ENCODE results near the gene HMGN3. TPM values are rescaled to one million over a fixed set of nuclear protein-coding genes. Genes with fewer than 3 reads are reported as not detected.

HMGN3 gene
- total and polyA plus RNA-seq, 2 of the 13 experiments (the other 11 are each of a cell fraction or from before 2014, with no cell fraction given): 67.9 to 145 TPM

DNA sequence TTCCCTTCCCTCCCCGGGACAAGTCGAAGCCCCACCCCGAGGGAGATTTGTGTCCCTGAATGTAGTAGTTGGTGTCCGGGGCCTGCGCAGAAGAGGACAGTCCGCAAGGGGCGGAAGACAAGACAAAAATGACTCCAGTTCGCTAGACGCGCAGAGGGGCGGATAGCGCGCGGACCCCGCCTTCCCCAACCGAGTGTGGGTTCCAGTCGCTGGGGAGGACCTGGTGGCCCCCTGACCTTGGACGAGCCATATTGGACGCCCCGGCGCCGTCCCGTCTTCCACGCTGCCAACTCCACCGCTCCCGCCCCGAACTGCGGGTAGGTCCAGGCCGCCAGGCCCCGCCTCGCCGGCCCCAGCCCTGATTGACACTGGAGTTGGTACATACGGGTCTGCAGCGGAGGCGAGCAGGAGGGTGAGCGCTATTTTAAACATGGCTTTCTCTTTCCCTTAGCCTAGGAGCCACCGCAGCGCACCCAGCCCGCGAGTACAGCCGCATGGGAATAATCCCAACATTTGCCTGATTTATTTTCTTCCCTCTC is 802 bp downstream of the HMGN3 start:
- Histone ChIP-seq H3K4me2 (ENCODE audit: low read depth, low read length) (peak overlapping the region; percentile 81), H3K4me3 (replicated peaks in 1 of 3; ENCODE audit: insufficient read depth in 1 of 3, low read depth in 2 of 3, low read length in 3 of 3) (peak overlapping the region; percentile 61 to 79 (median 77)), H3K9ac (ENCODE audit: insufficient read depth, low read depth, low read length) (peak overlapping the region; percentile 75), H2AFZ (ENCODE audit: low read length) (peak overlapping the region; percentile 56), H3K79me2 (ENCODE audit: insufficient read depth, low read length) (peaks cover 48% of the 10 kb centered on the region), H3K4me1 (ENCODE audit: insufficient read depth, low read length) (peaks cover 21% of the 10 kb centered on the region), H3K36me3 (replicated peaks in 1 of 2; ENCODE audit: control insufficient read depth in 1 of 2, insufficient read depth in 2 of 2, low read length in 2 of 2) (no peaks in the 10 kb centered on the region), H3K27ac (ENCODE audit: extremely low read length, insufficient read depth, low read length) (peak overlapping the region; percentile 84), H4K20me1 (ENCODE audit: insufficient read depth, low read length) (no peaks in the 10 kb centered on the region), H3K27me3 (ENCODE audit: control insufficient read depth in 1 of 2, insufficient read depth in 2 of 2, low read length in 2 of 2) (no peaks in the 10 kb centered on the region), H3K9me3 (ENCODE audit: low read length) (no peaks in the 10 kb centered on the region)
- DNase-seq (ENCODE audit: low spot score): peak; percentile 84
- 1% methylated on average over 14 of the region's 41 CpGs for WGBS (ENCODE audit: low lambda C conversion rate)
- no TSS peak for BruUV-seq (replicated peaks)
- POLR2A ChIA-PET: no interaction called here
- in situ Hi-C loops (cut with HindIII; ENCODE audit: extremely low pct_ligation_motif_present, low pct_unique_long_range_greater_than_20kb) (no loop called here), intact Hi-C loops (cut with micrococcal nuclease; ENCODE audit: unreplicated experiment) (loop anchor here (2.0 to 10.0 kb wide), 5 partner anchors 155 to 389 kb away; partner anchors contain the start of genes IRAK1BP1 and PHIP)
- CTCF ChIA-PET (ENCODE audit: low intra/inter-chr PET ratio, low total read pairs): no interaction called here
- FAIRE-seq: peak; percentile 4
- ATAC-seq: peak; percentile 95
- 0 out of 2 replicates have a peak, but pooled peaks have one; percentile 29 for TF ChIP-seq BRD4 (CRISPR knock-in tag; IDR thresholded peaks at IDR 0.05)
- TF ChIP-seq ZNF546 (CRISPR knock-in tag; conservative IDR thresholded peaks at IDR 0.05): 0 out of 2 replicates have a peak, but pooled peaks have one; percentile 15
- no peak for TF ChIP-seq RFX3 (CRISPR knock-in tag; IDR thresholded peaks at IDR 0.05)
- peak; percentile 25; the same call in 1 of the 2 replicates for TF ChIP-seq MXD4 (CRISPR knock-in tag; IDR thresholded peaks at IDR 0.05)
- no peak for TF ChIP-seq CHD4 (IDR thresholded peaks at IDR 0.05; ENCODE audit: borderline replicate concordance, low read length)
- TF ChIP-seq ZNF572 (CRISPR knock-in tag; IDR thresholded peaks at IDR 0.05): no peak
- TF ChIP-seq SYNCRIP (IDR thresholded peaks at IDR 0.05; ENCODE audit: insufficient read depth, low read depth, low read length): no peak
- TF ChIP-seq ZNF317 (CRISPR knock-in tag; IDR thresholded peaks at IDR 0.05): 0 out of 2 replicates have a peak, but pooled peaks have one; percentile 56
- peak; percentile 79 for TF ChIP-seq SNAI1 (CRISPR knock-in tag; IDR thresholded peaks at IDR 0.05; ENCODE audit: borderline replicate concordance)
- TF ChIP-seq ETV6 (CRISPR knock-in tag; conservative IDR thresholded peaks at IDR 0.05): 0 out of 2 replicates have a peak, but pooled peaks have one; percentile 59
- TF ChIP-seq GABPB1 (CRISPR knock-in tag; IDR thresholded peaks at IDR 0.05): peak; percentile 65; the same call in 1 of the 2 replicates
- no peak for TF ChIP-seq SNRNP70 (IDR thresholded peaks at IDR 0.05; ENCODE audit: low read depth, low read length)
- 0 out of 2 replicates have a peak, but pooled peaks have one; percentile 30 for TF ChIP-seq ZNF274 (CRISPR knock-in tag; IDR thresholded peaks at IDR 0.05)
- no peak for TF ChIP-seq SIN3A (IDR thresholded peaks at IDR 0.05; ENCODE audit: borderline replicate concordance, low read depth, low read length)
- peak; percentile 77 for TF ChIP-seq HOXA3 (CRISPR knock-in tag; IDR thresholded peaks at IDR 0.05)
- TF ChIP-seq HNF4A (CRISPR knock-in tag; IDR thresholded peaks at IDR 0.05): peak; percentile 48
- TF ChIP-seq ZSCAN25 (CRISPR knock-in tag; IDR thresholded peaks at IDR 0.05): 0 out of 2 replicates have a peak, but pooled peaks have one; percentile 51
- TF ChIP-seq, protein P1, sequence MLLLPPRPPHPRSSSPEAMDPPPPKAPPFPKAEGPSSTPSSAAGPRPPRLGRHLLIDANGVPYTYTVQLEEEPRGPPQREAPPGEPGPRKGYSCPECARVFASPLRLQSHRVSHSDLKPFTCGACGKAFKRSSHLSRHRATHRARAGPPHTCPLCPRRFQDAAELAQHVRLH (CRISPR knock-in tag; IDR thresholded peaks at IDR 0.05; ENCODE audit: borderline replicate concordance, low read depth): no peak; the same call in 1 of the 2 replicates
- no peak for TF ChIP-seq ZSCAN22 (CRISPR knock-in tag; IDR thresholded peaks at IDR 0.05)
- TF ChIP-seq ZNF30 (CRISPR knock-in tag; IDR thresholded peaks at IDR 0.05): 0 out of 2 replicates have a peak, but pooled peaks have one; percentile 24
- peak; percentile 30 for TF ChIP-seq ZNF777 (CRISPR knock-in tag; IDR thresholded peaks at IDR 0.05)
- peak; percentile 51 for TF ChIP-seq MED8 (CRISPR knock-in tag; IDR thresholded peaks at IDR 0.05; ENCODE audit: insufficient replicate concordance)
- TF ChIP-seq RCOR2 (CRISPR knock-in tag; IDR thresholded peaks at IDR 0.05): no peak
- TF ChIP-seq SOX13 (IDR thresholded peaks at IDR 0.05): no peak
- peak in 1 of 2 experiments; percentile 31; a peak in 1 of 4 replicates for TF ChIP-seq SOX13 (CRISPR knock-in tag; conservative IDR thresholded peaks at IDR 0.05 in 1 of 2, IDR thresholded peaks at IDR 0.05 in 1 of 2)
- no peak for TF ChIP-seq EHMT2 (IDR thresholded peaks at IDR 0.05; ENCODE audit: borderline replicate concordance, low read depth, low read length)
- no peak for TF ChIP-seq CBX2 (IDR thresholded peaks at IDR 0.05; ENCODE audit: low read depth, low read length)
- TF ChIP-seq CBX2 (CRISPR knock-in tag; IDR thresholded peaks at IDR 0.05; ENCODE audit: low read depth): no peak; the same call in 1 of the 2 replicates
- no peak for TF ChIP-seq KLF9 (CRISPR knock-in tag; IDR thresholded peaks at IDR 0.05; ENCODE audit: low read depth)

Data from HepG2 (cell line).